Erythroblast (primary cell): ENCODE data around the gene MYCT1.

ENCODE experiments used
- GATA1 ChIP-seq: IDR thresholded peaks from 2 replicates; pipeline ENCODE4 v1.6.1; 2011; ENCODE audit warnings: low read depth, mild to moderate bottlenecking, control low read depth, low read length, moderate library complexity
- POLR2A ChIP-seq: IDR thresholded peaks from 2 replicates; pipeline ENCODE4 v1.6.1; 2011; ENCODE audit warnings: mild to moderate bottlenecking, low read length

DNA sequence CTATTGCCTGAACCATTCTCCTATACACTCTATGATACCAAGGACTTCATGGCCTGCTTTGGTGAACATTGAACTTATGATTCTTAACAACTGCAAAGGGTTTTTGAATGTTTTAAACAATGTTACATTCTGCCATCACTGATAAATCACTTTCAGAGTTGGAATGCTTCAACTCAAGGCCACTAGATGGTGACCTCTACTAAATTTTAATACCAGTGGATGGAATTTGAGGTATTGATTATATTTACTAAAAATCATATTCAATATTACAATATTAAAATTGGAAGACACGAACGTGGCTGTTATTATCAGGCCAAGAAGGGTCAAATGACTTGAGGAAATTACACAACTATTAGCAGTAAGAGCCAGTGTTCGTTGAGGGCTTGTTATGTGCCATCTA lies 18.6 kb downstream of the MYCT1 start:
- TF ChIP-seq POLR2A (no peak), GATA1 (no peak)
